Sigmoid colon (tissue), 4 donors: ENCODE data around the gene ETV6.

Experiments used
- EP300 ChIP-seq, 4 donors: sonication (generic); formaldehyde crosslinking; IDR thresholded peaks; one replicate each; pipeline ENCODE4 v1.6.1; 2017; ENCODE audit warnings: antibody characterized with exemption in 4 of 4
- POLR2AphosphoS5 ChIP-seq, 4 donors: sonication (generic); formaldehyde crosslinking; IDR thresholded peaks; one replicate each; pipeline ENCODE4 v1.6.1; 2017; ENCODE audit warnings: antibody characterized with exemption in 4 of 4
- TF ChIP-seq, protein P1 (sequence below), 4 experiments: fragments of 450-650 bp in 3 of 4; fragments of 200-600 bp in 1 of 4; IDR thresholded peaks; one replicate each; pipeline ENCODE4 v1.5.1; 2016 to 2019; ENCODE audit warnings: antibody characterized with exemption in 4 of 4, mild to moderate bottlenecking in 3 of 4, moderate library complexity in 2 of 4

GRCh38 chr12:11812241-11812585 lies 162.7 kb downstream of the ETV6 start:
- TF ChIP-seq, protein P1, sequence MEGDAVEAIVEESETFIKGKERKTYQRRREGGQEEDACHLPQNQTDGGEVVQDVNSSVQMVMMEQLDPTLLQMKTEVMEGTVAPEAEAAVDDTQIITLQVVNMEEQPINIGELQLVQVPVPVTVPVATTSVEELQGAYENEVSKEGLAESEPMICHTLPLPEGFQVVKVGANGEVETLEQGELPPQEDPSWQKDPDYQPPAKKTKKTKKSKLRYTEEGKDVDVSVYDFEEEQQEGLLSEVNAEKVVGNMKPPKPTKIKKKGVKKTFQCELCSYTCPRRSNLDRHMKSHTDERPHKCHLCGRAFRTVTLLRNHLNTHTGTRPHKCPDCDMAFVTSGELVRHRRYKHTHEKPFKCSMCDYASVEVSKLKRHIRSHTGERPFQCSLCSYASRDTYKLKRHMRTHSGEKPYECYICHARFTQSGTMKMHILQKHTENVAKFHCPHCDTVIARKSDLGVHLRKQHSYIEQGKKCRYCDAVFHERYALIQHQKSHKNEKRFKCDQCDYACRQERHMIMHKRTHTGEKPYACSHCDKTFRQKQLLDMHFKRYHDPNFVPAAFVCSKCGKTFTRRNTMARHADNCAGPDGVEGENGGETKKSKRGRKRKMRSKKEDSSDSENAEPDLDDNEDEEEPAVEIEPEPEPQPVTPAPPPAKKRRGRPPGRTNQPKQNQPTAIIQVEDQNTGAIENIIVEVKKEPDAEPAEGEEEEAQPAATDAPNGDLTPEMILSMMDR (IDR thresholded peaks at IDR 0.05): no peak
- no peak for TF ChIP-seq POLR2AphosphoS5 (IDR thresholded peaks at IDR 0.05)
- no peak for TF ChIP-seq EP300 (IDR thresholded peaks at IDR 0.05)
